GM20000 (cell line): ENCODE measurements around the gene MAD2L1BP.

Experiments
- DNase-seq: peaks from one replicate; pipeline ENCODE4 v3.0.0; 2012; ENCODE audit warnings: low spot score
- TF ChIP-seq, protein P1 (sequence below): IDR thresholded peaks from 2 replicates; pipeline ENCODE4 v1.5.1; 2012; ENCODE audit warnings: mild to moderate bottlenecking, control low read depth; ENCODE audit errors: extremely low read depth, missing control alignments

The MAD2L1BP gene

DNA sequence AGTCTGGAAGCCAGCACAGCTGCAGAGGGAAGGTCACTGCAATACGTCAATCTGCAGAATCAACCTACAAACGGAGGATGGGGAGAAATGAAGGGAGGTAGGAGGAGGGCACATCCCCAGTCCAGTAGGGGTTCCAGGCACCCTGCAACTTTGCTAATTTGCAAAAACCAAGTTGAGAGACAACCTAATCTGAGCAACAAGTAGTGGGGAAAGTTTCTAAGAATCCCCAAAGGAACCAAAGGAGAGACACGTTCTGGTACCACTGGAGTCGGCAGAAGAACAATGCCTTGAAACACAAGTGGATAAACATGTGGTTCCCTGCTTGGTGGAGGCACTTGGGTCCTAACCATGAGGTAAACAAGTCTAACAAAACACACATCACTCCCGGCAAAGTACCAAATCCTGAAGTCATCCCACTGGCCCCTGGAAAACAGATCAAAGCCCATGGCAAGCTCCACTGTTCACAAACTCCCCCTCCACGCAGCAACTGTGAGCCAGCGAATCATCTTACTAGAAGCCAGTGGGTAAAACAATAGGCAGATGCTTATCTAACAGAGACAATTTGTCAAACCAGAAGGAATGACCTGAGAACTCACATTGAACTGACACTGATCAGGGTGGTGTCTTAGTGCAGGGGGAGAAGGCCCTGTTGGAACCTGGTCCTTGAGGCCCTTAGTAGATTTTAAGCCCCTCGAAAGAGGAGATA, 47.2 kb downstream of the MAD2L1BP start:
- DNase-seq, result no peak
- TF ChIP-seq, protein P1, sequence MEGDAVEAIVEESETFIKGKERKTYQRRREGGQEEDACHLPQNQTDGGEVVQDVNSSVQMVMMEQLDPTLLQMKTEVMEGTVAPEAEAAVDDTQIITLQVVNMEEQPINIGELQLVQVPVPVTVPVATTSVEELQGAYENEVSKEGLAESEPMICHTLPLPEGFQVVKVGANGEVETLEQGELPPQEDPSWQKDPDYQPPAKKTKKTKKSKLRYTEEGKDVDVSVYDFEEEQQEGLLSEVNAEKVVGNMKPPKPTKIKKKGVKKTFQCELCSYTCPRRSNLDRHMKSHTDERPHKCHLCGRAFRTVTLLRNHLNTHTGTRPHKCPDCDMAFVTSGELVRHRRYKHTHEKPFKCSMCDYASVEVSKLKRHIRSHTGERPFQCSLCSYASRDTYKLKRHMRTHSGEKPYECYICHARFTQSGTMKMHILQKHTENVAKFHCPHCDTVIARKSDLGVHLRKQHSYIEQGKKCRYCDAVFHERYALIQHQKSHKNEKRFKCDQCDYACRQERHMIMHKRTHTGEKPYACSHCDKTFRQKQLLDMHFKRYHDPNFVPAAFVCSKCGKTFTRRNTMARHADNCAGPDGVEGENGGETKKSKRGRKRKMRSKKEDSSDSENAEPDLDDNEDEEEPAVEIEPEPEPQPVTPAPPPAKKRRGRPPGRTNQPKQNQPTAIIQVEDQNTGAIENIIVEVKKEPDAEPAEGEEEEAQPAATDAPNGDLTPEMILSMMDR, result no peak

- TF ChIP-seq, protein P1, result no peak
- DNase-seq, result peak; percentile 58
These were observed 48.2 kb downstream of the MAD2L1BP start for GRCh38 chr6:43683708-43684455.

GRCh38 chr6:43687079-43687436, 51.4 kb downstream of the MAD2L1BP start:
- no peak for DNase-seq
- TF ChIP-seq, protein P1, result no peak

DNA sequence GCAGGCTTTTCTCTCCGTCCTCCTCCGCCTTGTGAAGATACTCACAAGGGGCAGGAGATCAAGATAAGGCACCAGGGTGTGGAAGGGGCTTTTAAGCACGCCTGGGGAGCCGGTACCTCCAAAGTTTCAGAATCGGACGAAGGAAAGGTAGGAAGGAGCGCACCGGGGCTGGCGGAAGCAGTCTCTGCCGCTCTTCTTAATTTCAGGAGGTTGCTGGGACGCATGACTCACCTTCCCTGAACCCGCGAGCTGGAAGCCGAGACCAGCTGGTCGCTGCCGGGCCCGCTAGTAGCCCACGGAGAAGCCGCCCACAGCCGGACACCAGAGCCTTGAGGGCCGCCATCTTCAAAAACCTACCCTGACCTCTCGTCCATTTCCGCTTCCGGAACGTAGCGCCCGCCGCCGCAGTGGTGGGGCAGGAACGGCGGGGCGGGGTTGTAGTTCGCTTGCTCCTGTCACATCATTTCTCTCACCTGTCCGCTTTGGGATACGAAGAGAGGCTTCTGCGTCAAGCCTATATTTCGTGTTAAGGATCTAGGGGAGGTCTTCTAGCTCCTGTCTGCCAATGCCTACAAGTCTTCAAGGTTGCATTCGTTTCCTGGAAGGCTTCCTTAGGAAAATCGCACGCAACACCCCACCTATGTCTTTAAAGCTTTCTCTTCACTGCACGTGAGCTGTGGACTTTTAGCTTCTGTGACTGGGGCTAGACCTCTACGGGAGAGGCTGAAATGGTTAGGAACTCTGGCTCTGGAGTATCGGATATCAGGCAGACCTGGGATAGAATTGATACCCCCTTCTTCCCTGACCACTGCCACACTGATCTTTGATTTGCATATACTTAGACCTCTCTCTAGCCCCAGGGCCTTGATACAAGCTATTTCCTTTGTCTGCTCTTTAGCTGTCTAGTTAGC, 52.1 kb downstream of the MAD2L1BP start, which contains the start of gene MRPS18A:
MRPS18A (minus strand) TSS at position 355 of the 911 bp plus-strand sequence; CDS start at position 343, 12 bp downstream.
- peak; percentile 88 for DNase-seq
- TF ChIP-seq, protein P1, result no peak

DNA sequence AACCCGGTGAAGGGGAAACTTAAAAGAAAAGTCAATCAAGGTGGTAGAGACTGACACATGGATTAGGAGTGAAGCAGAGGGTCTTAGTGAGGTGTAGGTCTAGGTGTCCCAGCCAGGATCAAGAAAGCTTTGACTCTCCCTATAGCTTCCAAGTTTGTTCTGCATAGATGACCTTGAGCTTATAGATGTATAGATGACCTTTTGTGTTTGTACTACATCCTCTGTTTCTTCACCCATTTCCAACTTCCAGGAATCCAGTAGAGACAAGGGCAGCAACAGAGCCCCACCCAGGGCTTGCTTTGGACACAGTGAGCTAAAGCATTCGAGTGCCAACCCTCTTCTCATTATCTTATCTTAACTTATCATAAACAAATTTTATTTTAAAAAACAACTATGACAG, 53.8 kb downstream of the MAD2L1BP start:
- DNase-seq, result no peak
- TF ChIP-seq, protein P1, result no peak
